Heart right ventricle (tissue), 16 donors: ENCODE data around the gene RHOC. TPM values are rescaled to one million over a fixed set of nuclear protein-coding genes. Genes with fewer than 3 reads are reported as not detected.

ENCODE experiments used
- ATAC-seq, 8 donors: fragments of 200-7000 bp; cut with Tn5 transposase; one replicate each; pipeline ENCODE4 v1.9.1; 2020; ENCODE audit warnings: mild to moderate bottlenecking in 8 of 8, moderate library complexity in 8 of 8, moderate number of reproducible peaks in 1 of 8
- DNase-seq, 2 donors: peaks; one replicate each; pipeline ENCODE4 v3.0.0-alpha.2; 2020
- H3K27ac ChIP-seq, 10 donors: fragments of 200-600 bp; sonication (generic) in 2 of 10; one replicate each; pipeline versions ENCODE4 v1.5.0 to v1.8.0; 2020 to 2022; ENCODE audit warnings: mild to moderate bottlenecking in 3 of 10
- H3K27me3 ChIP-seq, 7 donors: fragments of 200-600 bp; one replicate each; pipeline ENCODE4 v1.8.0; 2021 to 2022; ENCODE audit warnings: mild to moderate bottlenecking in 2 of 7
- H3K36me3 ChIP-seq, 9 donors: fragments of 200-600 bp; sonication (generic) in 1 of 9; one replicate each; pipeline versions ENCODE4 v1.5.0 to v1.8.0; 2020 to 2022; ENCODE audit warnings: mild to moderate bottlenecking in 2 of 9
- H3K4me1 ChIP-seq, 9 donors: fragments of 200-600 bp; sonication (generic) in 1 of 9; one replicate each; pipeline versions ENCODE4 v1.5.0 to v1.8.0; 2020 to 2022; ENCODE audit warnings: mild to moderate bottlenecking in 4 of 9
- H3K4me3 ChIP-seq, 10 donors: fragments of 200-600 bp; sonication (generic) in 2 of 10; one replicate each; pipeline versions ENCODE4 v1.5.0 to v1.8.0; 2020 to 2022; ENCODE audit warnings: mild to moderate bottlenecking in 7 of 10, moderate library complexity in 2 of 10
- H3K9me3 ChIP-seq, 11 donors: fragments of 200-600 bp in 10 of 11; sonication (generic) in 2 of 11; one replicate each; pipeline versions ENCODE4 v1.5.0 to v1.8.0; 2013 to 2022; ENCODE audit warnings: mild to moderate bottlenecking in 2 of 11, control low read depth in 1 of 11, moderate library complexity in 1 of 11
- WGBS, 2 donors: extraction: QIAGEN DNeasy Blood & Tissue Kit; methylation state at CpG; one replicate each; pipeline ENCODE4 v1.1.7; 2013; ENCODE audit warnings: inconsistent platforms in 1 of 2; 5-methylcytosine and 5-hydroxymethylcytosine counted together
- intact Hi-C, 10 donors: fragments of 100-400 bp; cut with DNase I; formaldehyde crosslinking; loops; one replicate each; pipeline versions ENCODE4 v1.11.1 to v1.14.2; 2022
- polyA plus RNA-seq, 2 donors: library from polyadenylated mRNA; stranded (reverse); fragments of 200-250 nt; gene quantifications; one replicate each; pipeline ENCODE4 v1.2.3, GENCODE V29; 2013
- total RNA-seq, 10 donors: library from RNA; stranded (reverse); fragmentation: NEBNext Ultra II Directional in 3 of 10; extraction: Animal tissue kit (Norgen Biotek cat#: 25700) in 3 of 10; gene quantifications; one replicate each; pipeline versions ENCODE4 v1.2.1 to v1.2.4, GENCODE V29; 2021 to 2023
- TF ChIP-seq, protein P1 (sequence below), 9 donors: fragments of 200-600 bp; sonication (generic) in 2 of 9; IDR thresholded peaks; one replicate each; pipeline versions ENCODE4 v1.5.0 to v1.8.0; 2021 to 2022; ENCODE audit warnings: antibody characterized with exemption in 9 of 9, mild to moderate bottlenecking in 5 of 9, moderate library complexity in 1 of 9
- donor health status: Arrhythmogenic right ventricular cardiomyopathy.
- donor health status: ischemic (EF 13 %, LVEDD 7.1; RV severe dilation, severe dysfunction).
- donor health status: healthy with polysubstance abuse.
- donor health status: DM: no; HTN: yes; CAD: no.
- donor health status: DM: no; HTN: no; CAD: no.
- donor health status: ischemic (EF 25% LVEDD 6.9; RV normal size, moderate dysfunction).
- donor health status: ischemic (EF 25% LVEDD 5.7; RV mildly dilated, moderate dysfunction).
- donor health status: healthy.
- donor health status: DM: yes; HTN: yes; CAD: no.
- donor health status: Ischemic cardiomyopathy.
- donor health status: ischemic (EF 35%, LVEDD 5.7; RV mildly dilated, moderate dysfunction).
- donor health status: nonischemic (EF 11% LVEDD 7.7; RV severe dilation, severe dysfunction).
- donor health status: DM: yes; HTN: yes; CAD: no.
- donor health status: PGD.
- donor health status: ischemic (EF 29% LVEDD 5.4; RV normal size, mild dysfunction).
- donor health status: nonischemic (EF 23%, LVEDD 6.1; RV moderate dilation, normal function).

The RHOC gene
- total and polyA plus RNA-seq, 12 donors = 115 to 408 (median 160) TPM

GRCh38 chr1:112677501-112677900 lies 29.4 kb downstream of the RHOC start:
- Histone ChIP-seq H3K27me3 (no peaks in the 10 kb centered on the region), H3K36me3 (peaks cover 0 to 7% (median 0%) of the 10 kb centered on the region in 9 donors), H3K4me1 (peaks cover 10 to 55% (median 30%) of the 10 kb centered on the region in 9 donors), H3K27ac (no peak overlapping the region), H3K9me3 (no peaks in the 10 kb centered on the region), H3K4me3 (no peak overlapping the region)
- DNase-seq (no peak), ATAC-seq (no peak)
- intact Hi-C loops = loop anchor here in 4 of 10 donors (10.0 kb wide), 1 partner anchor 53 kb away; no protein-coding TSS in a partner anchor
- TF ChIP-seq, protein P1, sequence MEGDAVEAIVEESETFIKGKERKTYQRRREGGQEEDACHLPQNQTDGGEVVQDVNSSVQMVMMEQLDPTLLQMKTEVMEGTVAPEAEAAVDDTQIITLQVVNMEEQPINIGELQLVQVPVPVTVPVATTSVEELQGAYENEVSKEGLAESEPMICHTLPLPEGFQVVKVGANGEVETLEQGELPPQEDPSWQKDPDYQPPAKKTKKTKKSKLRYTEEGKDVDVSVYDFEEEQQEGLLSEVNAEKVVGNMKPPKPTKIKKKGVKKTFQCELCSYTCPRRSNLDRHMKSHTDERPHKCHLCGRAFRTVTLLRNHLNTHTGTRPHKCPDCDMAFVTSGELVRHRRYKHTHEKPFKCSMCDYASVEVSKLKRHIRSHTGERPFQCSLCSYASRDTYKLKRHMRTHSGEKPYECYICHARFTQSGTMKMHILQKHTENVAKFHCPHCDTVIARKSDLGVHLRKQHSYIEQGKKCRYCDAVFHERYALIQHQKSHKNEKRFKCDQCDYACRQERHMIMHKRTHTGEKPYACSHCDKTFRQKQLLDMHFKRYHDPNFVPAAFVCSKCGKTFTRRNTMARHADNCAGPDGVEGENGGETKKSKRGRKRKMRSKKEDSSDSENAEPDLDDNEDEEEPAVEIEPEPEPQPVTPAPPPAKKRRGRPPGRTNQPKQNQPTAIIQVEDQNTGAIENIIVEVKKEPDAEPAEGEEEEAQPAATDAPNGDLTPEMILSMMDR (IDR thresholded peaks at IDR 0.05) = no peak
- WGBS, 2 donors = 99% methylated on average over 4 of the region's 4 CpGs

DNA sequence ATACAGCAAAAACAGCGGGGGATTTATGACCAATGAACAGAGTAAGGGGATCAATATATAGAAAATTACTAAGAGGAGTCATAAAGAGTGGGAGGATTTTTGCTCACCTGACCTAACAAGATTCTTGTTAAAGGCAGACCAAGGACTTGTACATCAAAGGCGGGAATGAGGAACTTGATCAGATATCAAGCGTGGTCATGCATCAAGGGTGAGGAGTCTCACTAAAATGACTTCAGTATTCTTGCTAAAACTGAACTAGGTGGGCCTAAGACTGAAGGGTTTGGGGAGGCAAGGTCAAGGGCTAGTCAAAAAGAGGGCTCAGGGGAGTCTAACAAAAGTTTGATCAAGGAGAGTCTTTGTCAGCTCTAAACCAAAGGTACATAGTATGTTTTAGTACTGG lies 30.4 kb downstream of the RHOC start:
- intact Hi-C loops = loop anchor here in 4 of 10 donors (10.0 kb wide), 1 partner anchor 52 kb away; no protein-coding TSS in a partner anchor
- 97% methylated on average over 3 of the region's 3 CpGs for WGBS, 2 donors
- peaks cover 10 to 55% (median 30%) of the 10 kb centered on the region in 9 donors for H3K4me1 ChIP-seq
- DNase-seq (no peak), ATAC-seq (no peak)
- peaks cover 0 to 17% (median 0%) of the 10 kb centered on the region in 9 donors for H3K36me3 ChIP-seq
- H3K4me3 ChIP-seq = peak overlapping the region in 1 of 10 donors; percentile 84
- H3K27ac ChIP-seq = no peak overlapping the region
- H3K9me3 ChIP-seq = no peaks in the 10 kb centered on the region
- TF ChIP-seq, protein P1 (IDR thresholded peaks at IDR 0.05) = no peak
- no peaks in the 10 kb centered on the region for H3K27me3 ChIP-seq

GRCh38 chr1:112675728-112676381 lies 31.1 kb downstream of the RHOC start:
- DNase-seq (no peak), ATAC-seq (no peak)
- intact Hi-C loops = loop anchor here in 6 of 10 donors (2.0 to 10.0 kb wide), 3 partner anchors 29 to 51 kb away; partner anchors contain the start of gene RHOC (in 3 of the 6)
- Histone ChIP-seq H3K4me1 (peaks cover 10 to 55% (median 30%) of the 10 kb centered on the region in 9 donors), H3K36me3 (peaks cover 0 to 24% (median 3%) of the 10 kb centered on the region in 9 donors), H3K9me3 (no peaks in the 10 kb centered on the region), H3K27me3 (no peaks in the 10 kb centered on the region), H3K27ac (peak overlapping the region; percentile 73 to 97 (median 93)), H3K4me3 (peak overlapping the region; percentile 67 to 92 (median 85))
- TF ChIP-seq, protein P1 (IDR thresholded peaks at IDR 0.05) = no peak
- 44 to 52% methylated on average over 7 of the region's 7 CpGs for WGBS, 2 donors

DNA sequence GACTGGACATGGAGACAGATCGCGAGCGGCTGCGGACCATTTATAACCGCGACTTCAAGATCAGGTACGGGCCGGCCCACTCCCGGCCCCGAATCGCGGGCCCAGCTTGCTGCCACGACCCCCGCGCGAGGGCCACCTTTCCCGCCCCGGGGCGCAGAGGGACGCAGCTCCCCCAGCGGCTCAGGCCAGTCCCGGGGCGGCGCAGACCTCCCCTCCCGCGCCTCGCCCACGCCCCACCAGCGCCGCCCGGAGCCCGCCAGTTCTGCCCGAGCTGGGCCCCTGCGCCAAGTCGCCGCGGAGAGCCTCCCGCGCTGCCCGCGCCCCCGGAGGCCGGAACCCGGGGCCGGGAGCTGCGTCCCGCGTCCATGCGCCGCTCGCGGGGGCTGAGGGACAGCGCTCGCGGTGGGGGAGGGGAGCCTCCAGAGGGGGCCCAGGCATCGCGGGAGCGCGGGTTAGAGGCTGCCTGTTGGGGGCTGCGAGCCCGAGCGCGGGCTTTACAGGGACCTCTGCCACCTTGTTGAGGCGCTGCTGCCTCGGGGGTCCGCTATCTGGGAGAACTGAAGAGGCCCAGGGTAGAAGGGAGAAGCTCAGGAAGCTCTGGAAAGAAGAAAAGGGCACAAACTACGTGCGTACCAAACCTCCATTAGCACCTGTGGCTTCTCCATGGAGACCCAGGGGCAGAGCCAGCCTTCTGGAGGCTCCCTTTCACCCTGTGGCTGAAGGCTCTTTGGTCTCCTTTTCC lies 31.8 kb downstream of the RHOC start:
- intact Hi-C loops = loop anchor here in 8 of 10 donors (1.0 to 10.0 kb wide), 6 partner anchors 30 to 53 kb away; partner anchors contain the start of gene RHOC (in 5 of the 8)
- Histone ChIP-seq H3K4me1 (peaks cover 10 to 55% (median 30%) of the 10 kb centered on the region in 9 donors), H3K4me3 (peak overlapping the region; percentile 67 to 92 (median 85)), H3K36me3 (peaks cover 0 to 31% (median 8%) of the 10 kb centered on the region in 9 donors), H3K27ac (peak overlapping the region; percentile 73 to 97 (median 93)), H3K9me3 (no peaks in the 10 kb centered on the region), H3K27me3 (no peaks in the 10 kb centered on the region)
- 0% methylated on average over 44 to 68 of the region's 68 CpGs for WGBS, 2 donors
- DNase-seq = peak; percentile 46 to 62
- peak; percentile 61 to 88 (median 74) for ATAC-seq
- TF ChIP-seq, protein P1 (IDR thresholded peaks at IDR 0.05) = peak in 4 of 9 donors; percentile 21 to 44 (median 36)
